ENCODE results near the gene GALNT2. TPM values are rescaled to one million over a fixed set of nuclear protein-coding genes. Genes with fewer than 3 reads are reported as not detected.

GALNT2 gene
- total RNA-seq, 1 donor from 2014 or later: 60.7 TPM

DNA sequence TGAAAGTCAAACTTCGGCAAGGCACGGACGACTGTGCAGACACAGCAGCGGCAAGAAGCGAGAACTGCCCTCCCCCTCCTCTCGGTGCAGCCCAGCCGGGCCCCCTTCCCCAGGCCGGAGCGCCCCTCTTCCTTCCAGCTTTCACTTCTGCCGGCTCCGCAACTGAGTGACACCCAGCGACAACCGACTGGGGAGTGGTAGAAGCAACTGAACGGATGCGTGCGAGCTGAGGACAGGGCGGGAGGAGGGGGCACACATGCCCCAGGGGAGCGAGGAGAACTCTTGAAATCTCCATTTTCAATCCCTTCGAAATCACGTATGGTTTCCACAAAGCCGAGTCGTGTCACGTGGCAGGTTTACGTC, 212.5 kb downstream of the GALNT2 start:
- Histone ChIP-seq H3K27me3 (ENCODE audit: control insufficient read depth, insufficient read depth, low read length) (no peaks in the 10 kb centered on the region), H3K4me3 (ENCODE audit: low read depth, low read length) (no peak overlapping the region), H3K36me3 (ENCODE audit: control insufficient read depth, insufficient read depth, low read length) (no peaks in the 10 kb centered on the region)
- DNase-seq (ENCODE audit: low read depth): no peak
- TF ChIP-seq, protein P1, sequence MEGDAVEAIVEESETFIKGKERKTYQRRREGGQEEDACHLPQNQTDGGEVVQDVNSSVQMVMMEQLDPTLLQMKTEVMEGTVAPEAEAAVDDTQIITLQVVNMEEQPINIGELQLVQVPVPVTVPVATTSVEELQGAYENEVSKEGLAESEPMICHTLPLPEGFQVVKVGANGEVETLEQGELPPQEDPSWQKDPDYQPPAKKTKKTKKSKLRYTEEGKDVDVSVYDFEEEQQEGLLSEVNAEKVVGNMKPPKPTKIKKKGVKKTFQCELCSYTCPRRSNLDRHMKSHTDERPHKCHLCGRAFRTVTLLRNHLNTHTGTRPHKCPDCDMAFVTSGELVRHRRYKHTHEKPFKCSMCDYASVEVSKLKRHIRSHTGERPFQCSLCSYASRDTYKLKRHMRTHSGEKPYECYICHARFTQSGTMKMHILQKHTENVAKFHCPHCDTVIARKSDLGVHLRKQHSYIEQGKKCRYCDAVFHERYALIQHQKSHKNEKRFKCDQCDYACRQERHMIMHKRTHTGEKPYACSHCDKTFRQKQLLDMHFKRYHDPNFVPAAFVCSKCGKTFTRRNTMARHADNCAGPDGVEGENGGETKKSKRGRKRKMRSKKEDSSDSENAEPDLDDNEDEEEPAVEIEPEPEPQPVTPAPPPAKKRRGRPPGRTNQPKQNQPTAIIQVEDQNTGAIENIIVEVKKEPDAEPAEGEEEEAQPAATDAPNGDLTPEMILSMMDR (IDR thresholded peaks at IDR 0.05; ENCODE audit: insufficient read depth, low read length, poor library complexity, severe bottlenecking): no peak

DNA sequence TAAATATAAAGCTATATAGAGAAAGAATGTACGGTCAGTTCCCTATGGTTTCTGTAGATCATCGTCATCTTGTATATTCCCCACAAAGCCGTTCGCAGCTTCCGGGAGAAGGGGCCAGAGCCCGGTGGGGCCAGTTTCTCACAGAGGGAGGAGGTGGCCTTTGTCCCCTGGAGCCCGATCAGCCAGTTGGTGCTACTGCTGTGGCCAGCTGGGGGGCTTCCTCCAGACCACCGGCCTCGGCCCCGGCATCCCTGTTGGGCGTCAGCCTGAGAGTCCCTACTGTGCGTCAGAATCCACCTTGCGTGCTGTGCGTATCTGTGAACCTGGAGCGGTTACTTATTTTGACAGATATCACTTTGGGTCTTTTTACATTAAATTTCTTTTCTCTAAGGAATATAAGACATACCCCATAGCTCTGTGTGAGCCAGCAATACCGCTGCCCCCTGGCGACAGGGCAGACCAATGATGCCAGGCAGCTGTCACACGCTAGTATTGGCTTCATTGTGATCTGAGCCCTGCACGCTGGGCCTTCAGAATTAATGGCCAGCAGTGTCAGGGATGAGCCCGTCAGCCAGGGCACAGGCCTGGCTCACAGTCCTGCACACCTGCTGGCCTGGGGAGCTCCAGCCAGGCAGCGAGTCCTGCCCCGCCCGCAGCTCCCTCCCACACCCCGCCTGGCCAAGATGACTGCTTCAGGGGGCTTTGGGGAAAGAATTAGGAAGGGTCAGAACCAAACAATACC, 213.2 kb downstream of the GALNT2 start:
- no peaks in the 10 kb centered on the region for H3K36me3 ChIP-seq (ENCODE audit: control insufficient read depth, insufficient read depth, low read length)
- TF ChIP-seq, protein P1 (IDR thresholded peaks at IDR 0.05; ENCODE audit: insufficient read depth, low read length, poor library complexity, severe bottlenecking): no peak

GRCh38 chr1:230280906-230281413, 213.9 kb downstream of the GALNT2 start:
- H3K36me3 ChIP-seq (ENCODE audit: control insufficient read depth, insufficient read depth, low read length): no peaks in the 10 kb centered on the region

More for the DNA sequence above, 213.2 kb downstream of the GALNT2 start:
- Histone ChIP-seq H3K27me3 (ENCODE audit: control insufficient read depth, insufficient read depth, low read length) (no peaks in the 10 kb centered on the region), H3K4me3 (ENCODE audit: low read depth, low read length) (no peak overlapping the region)
- no peak for DNase-seq (ENCODE audit: low read depth)

GRCh38 chr1:230281556-230281955, 214.5 kb downstream of the GALNT2 start:
- Histone ChIP-seq H3K27me3 (ENCODE audit: control insufficient read depth, insufficient read depth, low read length) (no peaks in the 10 kb centered on the region), H3K4me3 (ENCODE audit: low read depth, low read length) (no peak overlapping the region), H3K36me3 (ENCODE audit: control insufficient read depth, insufficient read depth, low read length) (no peaks in the 10 kb centered on the region)
- no peak for DNase-seq (ENCODE audit: low read depth)
- TF ChIP-seq, protein P1 (IDR thresholded peaks at IDR 0.05; ENCODE audit: insufficient read depth, low read length, poor library complexity, severe bottlenecking): no peak

More at GRCh38 chr1:230280906-230281413, 213.9 kb downstream of the GALNT2 start:
- no peak overlapping the region for H3K4me3 ChIP-seq (ENCODE audit: low read depth, low read length)
- H3K27me3 ChIP-seq (ENCODE audit: control insufficient read depth, insufficient read depth, low read length): no peaks in the 10 kb centered on the region
- TF ChIP-seq, protein P1 (IDR thresholded peaks at IDR 0.05; ENCODE audit: insufficient read depth, low read length, poor library complexity, severe bottlenecking): no peak
- DNase-seq (ENCODE audit: low read depth): no peak

- Histone ChIP-seq H3K27me3 (ENCODE audit: control insufficient read depth, insufficient read depth, low read length) (no peaks in the 10 kb centered on the region), H3K4me3 (ENCODE audit: low read depth, low read length) (no peak overlapping the region), H3K36me3 (ENCODE audit: control insufficient read depth, insufficient read depth, low read length) (no peaks in the 10 kb centered on the region)
- DNase-seq (ENCODE audit: low read depth): no peak
- TF ChIP-seq, protein P1 (IDR thresholded peaks at IDR 0.05; ENCODE audit: insufficient read depth, low read length, poor library complexity, severe bottlenecking): no peak
Measured at GRCh38 chr1:230282157-230282556, 215.1 kb downstream of the GALNT2 start.

- no peaks in the 10 kb centered on the region for H3K36me3 ChIP-seq (ENCODE audit: control insufficient read depth, insufficient read depth, low read length)
- TF ChIP-seq, protein P1 (IDR thresholded peaks at IDR 0.05; ENCODE audit: insufficient read depth, low read length, poor library complexity, severe bottlenecking): no peak
- DNase-seq (ENCODE audit: low read depth): no peak
- H3K27me3 ChIP-seq (ENCODE audit: control insufficient read depth, insufficient read depth, low read length): no peaks in the 10 kb centered on the region
- H3K4me3 ChIP-seq (ENCODE audit: low read depth, low read length): no peak overlapping the region
Measured at GRCh38 chr1:230283678-230284077, 216.6 kb downstream of the GALNT2 start.

Measured in kidney epithelial cell (primary cell).